ENCODE measurements around the gene DCST2. TPM values are rescaled to one million over a fixed set of nuclear protein-coding genes. Genes with fewer than 3 reads are reported as not detected.
A peak's percentile ranks its signal among the peaks of the same experiment; 100 is the strongest.

The DCST2 gene
- total RNA-seq, 1 donor from 2014 or later = 2.8 TPM

GRCh38 chr1:155063550-155064110 is 30.0 kb upstream of the DCST2 start, which contains the start of gene EFNA4:
Gene EFNA4, plus strand, starts transcription at chr1:155063740. Its CDS starts 84 bp downstream, at chr1:155063824.
- peak; percentile 81 for DNase-seq (ENCODE audit: low spot score)
- Mint-ChIP-seq H3K27me3 (ENCODE audit: unreplicated experiment) (peaks cover 19% of the 10 kb centered on the region), H3K4me1 (ENCODE audit: unreplicated experiment) (peaks cover 14% of the 10 kb centered on the region), H3K27ac (ENCODE audit: unreplicated experiment) (peak within 1 kb of the TSS; percentile 88), H3K4me3 (ENCODE audit: unreplicated experiment) (peak within 1 kb of the TSS; percentile 94), H3K36me3 (ENCODE audit: low read depth, unreplicated experiment) (peaks cover 24% of the 10 kb centered on the region), H3K9me3 (ENCODE audit: unreplicated experiment) (no peaks in the 10 kb centered on the region)
- TF ChIP-seq, protein P1, sequence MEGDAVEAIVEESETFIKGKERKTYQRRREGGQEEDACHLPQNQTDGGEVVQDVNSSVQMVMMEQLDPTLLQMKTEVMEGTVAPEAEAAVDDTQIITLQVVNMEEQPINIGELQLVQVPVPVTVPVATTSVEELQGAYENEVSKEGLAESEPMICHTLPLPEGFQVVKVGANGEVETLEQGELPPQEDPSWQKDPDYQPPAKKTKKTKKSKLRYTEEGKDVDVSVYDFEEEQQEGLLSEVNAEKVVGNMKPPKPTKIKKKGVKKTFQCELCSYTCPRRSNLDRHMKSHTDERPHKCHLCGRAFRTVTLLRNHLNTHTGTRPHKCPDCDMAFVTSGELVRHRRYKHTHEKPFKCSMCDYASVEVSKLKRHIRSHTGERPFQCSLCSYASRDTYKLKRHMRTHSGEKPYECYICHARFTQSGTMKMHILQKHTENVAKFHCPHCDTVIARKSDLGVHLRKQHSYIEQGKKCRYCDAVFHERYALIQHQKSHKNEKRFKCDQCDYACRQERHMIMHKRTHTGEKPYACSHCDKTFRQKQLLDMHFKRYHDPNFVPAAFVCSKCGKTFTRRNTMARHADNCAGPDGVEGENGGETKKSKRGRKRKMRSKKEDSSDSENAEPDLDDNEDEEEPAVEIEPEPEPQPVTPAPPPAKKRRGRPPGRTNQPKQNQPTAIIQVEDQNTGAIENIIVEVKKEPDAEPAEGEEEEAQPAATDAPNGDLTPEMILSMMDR (IDR thresholded peaks at IDR 0.05; ENCODE audit: unreplicated experiment) = no peak

DNA sequence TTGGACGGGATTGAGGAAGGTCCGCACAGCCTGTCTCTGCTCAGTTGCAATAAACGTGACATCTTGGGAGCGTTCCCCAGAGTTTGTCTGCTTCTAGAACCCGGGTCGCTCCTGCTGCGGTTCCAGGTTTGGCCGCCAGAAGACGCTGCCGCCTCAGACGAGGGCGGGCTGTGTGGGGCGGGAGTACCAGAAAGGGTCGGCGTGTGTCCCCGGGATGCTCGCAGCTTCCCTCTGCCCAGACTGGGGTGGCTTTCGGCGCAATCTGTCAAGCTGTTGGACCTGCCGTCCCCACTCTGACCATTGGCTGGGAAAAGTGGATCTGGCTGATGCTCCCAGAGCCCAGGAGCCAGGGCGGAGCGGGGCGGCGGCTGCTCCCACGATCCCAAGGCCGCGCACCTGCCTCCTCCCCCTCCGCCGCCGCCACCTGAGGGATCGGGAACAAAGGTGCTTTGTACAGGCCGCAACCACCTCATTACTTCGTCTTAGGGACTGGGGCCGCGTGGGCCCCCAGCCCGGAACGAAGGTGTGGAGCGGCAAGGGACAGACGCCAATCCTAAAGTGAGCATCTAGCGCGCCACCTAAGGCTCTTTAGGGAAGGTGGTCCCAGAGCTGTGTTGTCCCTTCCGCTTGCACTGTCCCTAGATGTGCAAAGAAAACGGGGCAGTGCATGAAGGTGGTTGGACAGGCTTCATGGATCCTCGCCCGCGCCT is 29.3 kb upstream of the DCST2 start:
- peaks cover 14% of the 10 kb centered on the region for H3K4me1 Mint-ChIP-seq (ENCODE audit: unreplicated experiment)
- H3K9me3 Mint-ChIP-seq (ENCODE audit: unreplicated experiment) = no peaks in the 10 kb centered on the region

DNA sequence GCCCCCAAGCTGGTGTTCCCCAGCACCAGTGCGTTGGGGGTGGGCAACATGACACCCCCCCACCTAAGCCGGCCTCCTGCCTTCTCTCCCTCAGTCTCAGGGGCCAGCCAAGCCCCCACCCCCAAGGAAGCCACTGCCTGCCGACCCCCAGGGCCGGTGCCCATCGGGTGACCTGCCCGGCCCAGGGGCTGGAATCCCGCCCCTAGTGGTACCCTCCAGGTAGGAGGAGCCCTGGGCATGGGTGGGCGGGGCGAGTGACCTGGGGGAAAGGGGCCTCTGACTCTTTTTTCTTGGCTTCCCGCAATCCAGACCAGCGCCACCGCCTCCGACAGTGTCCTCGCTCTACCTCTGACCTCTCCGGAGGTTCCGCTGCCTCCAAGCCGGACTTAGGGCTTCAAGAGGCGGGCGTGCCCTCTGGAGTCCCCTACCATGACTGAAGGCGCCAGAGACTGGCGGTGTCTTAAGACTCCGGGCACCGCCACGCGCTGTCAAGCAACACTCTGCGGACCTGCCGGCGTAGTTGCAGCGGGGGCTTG is 28.6 kb upstream of the DCST2 start:
- no peaks in the 10 kb centered on the region for H3K9me3 Mint-ChIP-seq (ENCODE audit: unreplicated experiment)
- DNase-seq (ENCODE audit: low spot score) = peak; percentile 63
- H3K27me3 Mint-ChIP-seq (ENCODE audit: unreplicated experiment) = peaks cover 18% of the 10 kb centered on the region
- no peak overlapping the region for H3K4me3 Mint-ChIP-seq (ENCODE audit: unreplicated experiment)
- H3K27ac Mint-ChIP-seq (ENCODE audit: unreplicated experiment) = no peak overlapping the region
- H3K4me1 Mint-ChIP-seq (ENCODE audit: unreplicated experiment) = peaks cover 14% of the 10 kb centered on the region
- TF ChIP-seq, protein P1 (IDR thresholded peaks at IDR 0.05; ENCODE audit: unreplicated experiment) = no peak
- peaks cover 31% of the 10 kb centered on the region for H3K36me3 Mint-ChIP-seq (ENCODE audit: low read depth, unreplicated experiment)

More for the DNA sequence above, 29.3 kb upstream of the DCST2 start:
- Mint-ChIP-seq H3K36me3 (ENCODE audit: low read depth, unreplicated experiment) (peaks cover 27% of the 10 kb centered on the region), H3K27ac (ENCODE audit: unreplicated experiment) (no peak overlapping the region), H3K4me3 (ENCODE audit: unreplicated experiment) (peak overlapping the region; percentile 87), H3K27me3 (ENCODE audit: unreplicated experiment) (peaks cover 18% of the 10 kb centered on the region)
- DNase-seq (ENCODE audit: low spot score) = peak; percentile 85
- TF ChIP-seq, protein P1 (IDR thresholded peaks at IDR 0.05; ENCODE audit: unreplicated experiment) = peak; percentile 79

GRCh38 chr1:155061381-155062150 is 28.0 kb upstream of the DCST2 start:
- peaks cover 14% of the 10 kb centered on the region for H3K4me1 Mint-ChIP-seq (ENCODE audit: unreplicated experiment)
- peaks cover 32% of the 10 kb centered on the region for H3K36me3 Mint-ChIP-seq (ENCODE audit: low read depth, unreplicated experiment)

More at GRCh38 chr1:155061381-155062150, 28.0 kb upstream of the DCST2 start:
- no peak overlapping the region for H3K27ac Mint-ChIP-seq (ENCODE audit: unreplicated experiment)
- peak overlapping the region; percentile 37 for H3K4me3 Mint-ChIP-seq (ENCODE audit: unreplicated experiment)
- TF ChIP-seq, protein P1 (IDR thresholded peaks at IDR 0.05; ENCODE audit: unreplicated experiment) = peak; percentile 96
- H3K9me3 Mint-ChIP-seq (ENCODE audit: unreplicated experiment) = no peaks in the 10 kb centered on the region
- peaks cover 18% of the 10 kb centered on the region for H3K27me3 Mint-ChIP-seq (ENCODE audit: unreplicated experiment)
- peak; percentile 94 for DNase-seq (ENCODE audit: low spot score)

All from endothelial cell (in vitro differentiated cells).